Activated T-cell treated with anti-CD3 and anti-CD28 coated beads, Interleukin-2, amount 50 U/mL, for 72 hours (primary cell): ENCODE data around the gene TFPI2. TPM values are rescaled to one million over a fixed set of nuclear protein-coding genes. Genes with fewer than 3 reads are reported as not detected.

Experiments used
- ATAC-seq, 2 donors: fragments of 150-1000 bp; cut with Tn5 transposase; replicated peaks in 1 of 2; 2 replicates each; pipeline ENCODE4 v1.10.0; 2021; ENCODE audit warnings: moderate library complexity in 2 of 2, mild to moderate bottlenecking in 1 of 2
- DNase-seq, 2 donors: peaks; one replicate each; pipeline ENCODE4 v3.0.0; 2021 to 2022; ENCODE audit warnings: mixed read lengths in 1 of 2
- H3K27ac Mint-ChIP-seq: one replicate; pipeline ENCODE4 v1.8.0; 2022; ENCODE audit warnings: mild to moderate bottlenecking, moderate library complexity, mixed read lengths
- H3K27me3 Mint-ChIP-seq: one replicate; pipeline ENCODE4 v1.8.0; 2022; ENCODE audit warnings: low read depth, mixed read lengths
- H3K36me3 Mint-ChIP-seq, 2 donors: one replicate each; pipeline ENCODE4 v1.8.0; 2022; ENCODE audit warnings: mixed read lengths in 2 of 2, mild to moderate bottlenecking in 1 of 2; ENCODE audit not compliant: insufficient read depth in 2 of 2
- H3K4me1 Mint-ChIP-seq: one replicate; pipeline ENCODE4 v1.8.0; 2022; ENCODE audit warnings: low read depth, mixed read lengths
- H3K4me3 Mint-ChIP-seq, 2 donors: one replicate each; pipeline ENCODE4 v1.8.0; 2022; ENCODE audit warnings: mild to moderate bottlenecking in 2 of 2, mixed read lengths in 2 of 2, moderate library complexity in 2 of 2
- H3K9me3 Mint-ChIP-seq, 2 donors: one replicate each; pipeline ENCODE4 v1.8.0; 2022; ENCODE audit warnings: mixed read lengths in 2 of 2
- total RNA-seq, 2 donors: library from RNA; stranded (reverse); gene quantifications; one replicate each; pipeline ENCODE4 v1.2.3, GENCODE V29; 2022

Gene TFPI2, protein sequence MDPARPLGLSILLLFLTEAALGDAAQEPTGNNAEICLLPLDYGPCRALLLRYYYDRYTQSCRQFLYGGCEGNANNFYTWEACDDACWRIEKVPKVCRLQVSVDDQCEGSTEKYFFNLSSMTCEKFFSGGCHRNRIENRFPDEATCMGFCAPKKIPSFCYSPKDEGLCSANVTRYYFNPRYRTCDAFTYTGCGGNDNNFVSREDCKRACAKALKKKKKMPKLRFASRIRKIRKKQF
- total RNA-seq: under 1 TPM; 0.34 to 0.51 TPM

DNA sequence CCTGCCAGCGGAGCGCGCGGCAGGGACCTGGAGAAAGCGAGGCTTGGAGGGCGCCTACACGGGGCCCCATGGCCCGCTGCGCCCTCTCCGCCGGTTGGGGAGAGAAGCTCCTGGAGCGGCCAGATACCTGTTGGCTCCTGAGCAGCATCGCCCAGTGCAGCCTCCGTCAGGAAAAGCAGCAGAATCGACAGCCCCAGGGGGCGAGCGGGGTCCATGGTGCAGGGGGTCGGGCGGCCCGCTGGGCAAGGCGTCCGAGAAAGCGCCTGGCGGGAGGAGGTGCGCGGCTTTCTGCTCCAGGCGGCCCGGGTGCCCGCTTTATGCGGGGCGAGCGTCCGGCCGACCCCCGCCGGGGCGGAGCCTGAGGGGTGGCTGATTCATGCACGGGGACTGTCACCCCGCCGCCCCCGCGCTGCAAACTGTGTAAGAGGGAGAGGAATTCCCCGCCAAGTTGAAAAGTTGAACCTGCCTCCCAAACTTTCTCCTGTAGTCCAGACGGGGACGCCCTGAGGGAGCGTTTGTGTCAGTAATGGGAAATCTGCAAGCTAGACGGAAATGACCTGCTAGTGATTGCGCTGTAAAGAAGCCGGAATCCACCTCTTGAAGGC, at the start of gene TFPI2:
TFPI2 (minus strand) TSS at position 290 of the 605 bp plus-strand sequence; CDS start at position 215, 75 bp downstream.
- Mint-ChIP-seq H3K36me3 (no peaks in the 10 kb centered on the region), H3K4me1 (peaks cover 9% of the 10 kb centered on the region), H3K27ac (no peak within 1 kb of the TSS), H3K9me3 (no peaks in the 10 kb centered on the region), H3K27me3 (peaks cover 60% of the 10 kb centered on the region), H3K4me3 (peak within 1 kb of the TSS; percentile 87 to 93)
- DNase-seq: peak; percentile 34 to 46
- ATAC-seq: peak; percentile 72 to 74

DNA sequence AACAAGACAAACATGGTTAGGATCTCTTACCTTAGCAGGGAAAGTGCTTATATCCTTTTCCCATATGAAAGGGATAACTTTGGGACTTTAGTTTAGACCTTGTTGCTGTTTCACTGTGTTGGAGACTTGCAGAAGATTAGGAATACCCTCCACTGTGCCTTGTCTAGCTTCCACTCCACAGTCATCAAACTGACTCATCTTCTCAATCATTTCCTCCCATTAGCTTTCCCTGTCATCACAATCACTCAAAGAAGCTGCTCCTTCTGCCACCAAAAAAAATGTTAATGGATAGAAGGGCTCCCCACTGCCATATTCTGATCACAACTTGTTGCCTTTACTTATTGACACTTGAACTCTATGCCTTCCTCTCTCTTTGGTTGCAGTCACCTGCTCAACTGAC, 47.7 kb upstream of the TFPI2 start:
- H3K27me3 Mint-ChIP-seq: peaks cover 13% of the 10 kb centered on the region
- H3K4me3 Mint-ChIP-seq: no peak overlapping the region
- no peaks in the 10 kb centered on the region for H3K9me3 Mint-ChIP-seq
- DNase-seq: no peak
- no peak overlapping the region for H3K27ac Mint-ChIP-seq
- H3K4me1 Mint-ChIP-seq: no peaks in the 10 kb centered on the region
- no peak for ATAC-seq
- no peaks in the 10 kb centered on the region for H3K36me3 Mint-ChIP-seq

DNA sequence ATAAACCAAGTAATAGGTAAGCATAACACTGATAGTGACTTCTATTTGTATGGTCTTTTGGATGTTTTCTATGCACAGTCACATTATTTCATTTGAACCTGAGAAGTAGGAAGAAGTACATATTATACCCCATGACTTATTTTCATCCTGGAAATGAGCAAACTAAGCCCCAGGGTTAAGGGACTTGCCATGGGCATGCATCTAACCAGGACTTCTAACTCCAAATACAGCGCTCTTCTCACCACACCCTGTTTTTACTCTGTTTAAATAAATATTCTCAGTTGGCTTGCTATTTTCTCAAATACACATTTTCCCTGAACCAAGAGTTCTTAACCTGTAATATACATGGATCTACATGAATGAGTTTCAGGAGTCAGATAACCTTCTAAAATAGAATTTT, 47.3 kb upstream of the TFPI2 start:
- no peak for ATAC-seq
- Mint-ChIP-seq H3K27ac (no peak overlapping the region), H3K9me3 (no peaks in the 10 kb centered on the region), H3K4me3 (no peak overlapping the region), H3K36me3 (no peaks in the 10 kb centered on the region), H3K27me3 (peaks cover 13% of the 10 kb centered on the region), H3K4me1 (no peaks in the 10 kb centered on the region)
- DNase-seq: no peak

DNA sequence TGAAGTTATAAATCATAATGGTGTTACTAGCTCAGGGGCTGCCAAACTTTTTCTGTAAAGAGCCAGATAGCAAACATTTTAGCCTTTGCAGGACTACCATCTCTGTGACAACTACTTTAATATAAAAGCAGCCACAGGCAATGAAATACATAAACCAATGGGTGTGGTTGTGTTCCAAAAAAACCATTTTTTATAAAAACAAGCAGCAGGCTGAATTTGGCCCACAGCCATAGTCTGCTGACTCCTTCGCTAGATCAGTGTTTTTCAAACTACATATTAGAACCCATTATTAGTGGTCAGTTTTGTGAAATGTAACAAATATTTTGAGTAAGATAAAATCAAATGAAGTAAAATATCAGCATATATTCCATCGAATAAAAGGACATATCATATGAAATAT, 44.5 kb upstream of the TFPI2 start:
- DNase-seq (no peak), ATAC-seq (no peak)
- Mint-ChIP-seq H3K27me3 (peaks cover 14% of the 10 kb centered on the region), H3K4me1 (no peaks in the 10 kb centered on the region), H3K4me3 (no peak overlapping the region), H3K36me3 (no peaks in the 10 kb centered on the region), H3K27ac (no peak overlapping the region), H3K9me3 (no peaks in the 10 kb centered on the region)

DNA sequence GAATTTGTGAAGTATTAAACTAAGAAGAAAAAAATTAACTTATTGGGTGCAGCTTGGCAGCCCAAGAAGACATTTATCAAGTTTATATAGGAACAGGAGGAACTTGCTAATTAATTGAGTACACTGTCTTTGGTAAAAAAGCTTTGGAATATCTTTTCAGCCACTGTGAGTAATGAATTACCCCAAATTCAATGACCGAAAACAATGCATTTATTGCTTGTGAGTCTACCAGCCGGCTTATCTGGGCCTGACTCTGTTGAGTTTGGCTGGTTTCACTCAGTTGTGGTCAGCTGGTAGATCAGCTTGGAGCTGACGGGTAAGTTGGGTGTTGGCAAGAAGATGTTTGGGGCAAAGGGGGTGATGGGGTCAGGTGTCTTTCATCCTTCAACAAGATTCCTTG, 42.6 kb upstream of the TFPI2 start:
- H3K36me3 Mint-ChIP-seq: no peaks in the 10 kb centered on the region
- no peak overlapping the region for H3K4me3 Mint-ChIP-seq
- ATAC-seq (no peak), DNase-seq (no peak)
- H3K9me3 Mint-ChIP-seq: no peaks in the 10 kb centered on the region
- H3K27ac Mint-ChIP-seq: no peak overlapping the region
- H3K4me1 Mint-ChIP-seq: no peaks in the 10 kb centered on the region
- H3K27me3 Mint-ChIP-seq: peaks cover 13% of the 10 kb centered on the region

DNA sequence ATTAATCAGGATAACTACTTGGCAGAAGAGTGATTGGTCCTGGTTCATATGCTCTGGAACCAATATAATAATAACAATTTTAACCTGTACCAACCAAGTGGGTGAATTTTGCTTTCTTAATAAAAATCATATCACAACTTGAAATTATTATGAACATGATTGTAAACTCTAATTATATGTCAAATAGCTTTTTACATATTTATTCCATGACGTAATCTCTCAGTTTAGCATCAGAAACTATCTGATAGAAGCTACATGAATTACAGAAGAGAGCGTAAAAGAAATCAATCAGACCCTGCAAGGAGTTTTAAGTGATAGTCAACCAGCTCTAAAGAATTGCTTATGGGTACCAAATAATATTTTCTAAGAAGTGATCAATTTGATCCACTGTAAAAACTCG, 41.1 kb upstream of the TFPI2 start:
- no peaks in the 10 kb centered on the region for H3K9me3 Mint-ChIP-seq
- no peaks in the 10 kb centered on the region for H3K4me1 Mint-ChIP-seq
- DNase-seq (no peak), ATAC-seq (no peak)
- H3K36me3 Mint-ChIP-seq: no peaks in the 10 kb centered on the region
- H3K27me3 Mint-ChIP-seq: peaks cover 8% of the 10 kb centered on the region
- no peak overlapping the region for H3K27ac Mint-ChIP-seq
- no peak overlapping the region for H3K4me3 Mint-ChIP-seq

DNA sequence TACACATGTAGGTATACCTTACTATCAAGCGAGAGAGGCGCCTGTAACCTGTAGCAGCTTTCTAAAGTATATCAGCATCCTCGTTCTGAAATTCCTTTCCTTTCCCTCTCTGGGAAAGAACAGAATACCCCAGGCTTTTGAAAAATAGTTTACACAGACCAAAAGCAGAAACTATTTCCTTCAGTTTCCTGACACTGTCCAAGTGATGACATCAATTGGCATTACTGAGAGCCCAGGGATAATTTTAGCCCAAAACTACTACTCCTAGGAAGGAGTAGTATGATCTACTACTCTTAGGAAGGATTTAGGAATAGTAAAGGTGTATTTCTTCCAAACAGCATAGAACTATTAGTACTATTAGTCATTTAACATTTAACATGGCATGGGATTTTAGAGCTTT, 37.0 kb upstream of the TFPI2 start:
- DNase-seq (no peak), ATAC-seq (no peak)
- H3K27ac Mint-ChIP-seq: no peak overlapping the region
- no peaks in the 10 kb centered on the region for H3K4me1 Mint-ChIP-seq
- H3K27me3 Mint-ChIP-seq: peaks cover 29% of the 10 kb centered on the region
- H3K4me3 Mint-ChIP-seq: no peak overlapping the region
- H3K9me3 Mint-ChIP-seq: no peaks in the 10 kb centered on the region
- H3K36me3 Mint-ChIP-seq: no peaks in the 10 kb centered on the region

DNA sequence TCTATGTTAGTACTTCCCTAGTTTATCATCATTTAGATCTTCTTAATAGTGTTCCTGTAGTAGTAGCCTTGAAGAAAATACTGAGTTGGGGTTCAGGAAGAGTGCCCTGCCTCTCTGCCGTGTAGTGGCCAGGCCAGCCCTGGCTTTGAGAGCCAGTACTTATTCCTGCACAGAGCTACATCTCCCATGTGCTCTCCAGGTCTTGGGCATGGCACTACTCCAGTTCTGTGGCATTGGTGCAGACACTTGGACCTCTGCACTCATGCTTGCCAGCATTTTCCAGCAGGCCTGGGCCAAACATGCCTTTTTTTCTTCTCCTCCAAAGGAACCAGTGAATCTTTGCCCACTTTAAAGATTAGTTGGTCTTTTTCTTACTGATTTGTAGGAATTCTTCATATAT, 36.2 kb upstream of the TFPI2 start:
- H3K9me3 Mint-ChIP-seq: no peaks in the 10 kb centered on the region
- H3K27ac Mint-ChIP-seq: no peak overlapping the region
- DNase-seq (no peak), ATAC-seq (no peak)
- H3K36me3 Mint-ChIP-seq: no peaks in the 10 kb centered on the region
- peaks cover 36% of the 10 kb centered on the region for H3K27me3 Mint-ChIP-seq
- no peak overlapping the region for H3K4me3 Mint-ChIP-seq
- H3K4me1 Mint-ChIP-seq: no peaks in the 10 kb centered on the region

DNA sequence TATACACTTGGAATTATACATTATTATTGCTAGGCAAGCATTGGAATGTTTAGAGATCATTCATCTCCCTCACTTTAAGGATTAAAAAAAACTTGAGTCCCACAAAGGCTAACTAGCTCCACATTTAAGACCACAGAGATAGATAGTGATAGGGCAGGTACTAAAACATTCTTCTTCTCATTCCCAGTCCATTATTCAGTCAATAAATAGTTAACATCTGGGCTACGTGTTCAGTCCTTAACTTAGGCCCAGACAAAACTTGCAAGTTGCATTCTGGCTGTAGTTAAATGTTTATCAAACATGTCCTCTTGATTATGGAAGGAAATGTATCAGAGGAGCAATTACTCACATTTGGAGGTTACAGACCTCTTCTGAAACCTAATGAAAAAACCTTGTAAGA, 33.4 kb upstream of the TFPI2 start:
- Mint-ChIP-seq H3K4me1 (no peaks in the 10 kb centered on the region), H3K9me3 (no peaks in the 10 kb centered on the region), H3K27ac (no peak overlapping the region), H3K27me3 (peaks cover 45% of the 10 kb centered on the region), H3K36me3 (no peaks in the 10 kb centered on the region), H3K4me3 (no peak overlapping the region)
- no peak for ATAC-seq
- no peak for DNase-seq

DNA sequence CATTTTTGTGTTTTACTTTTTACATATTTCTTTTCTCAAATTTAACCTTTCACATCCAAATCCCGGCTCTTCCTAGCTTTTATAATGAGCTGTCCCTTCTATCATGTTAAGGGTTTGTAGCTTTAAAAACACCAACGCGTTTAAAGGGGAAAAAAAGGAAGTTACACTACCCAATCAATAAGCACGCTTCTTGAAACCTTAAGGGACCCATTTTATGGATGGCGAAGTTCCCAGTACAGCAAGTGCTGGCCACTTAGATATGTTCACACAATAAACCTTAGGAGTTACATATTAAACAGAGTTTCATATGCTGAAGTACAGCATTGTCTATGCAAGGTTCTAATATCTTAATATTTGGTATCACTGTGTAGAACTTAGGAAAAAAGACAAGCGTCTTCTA, 32.7 kb upstream of the TFPI2 start:
- Mint-ChIP-seq H3K9me3 (no peaks in the 10 kb centered on the region), H3K4me1 (no peaks in the 10 kb centered on the region), H3K4me3 (no peak overlapping the region), H3K27me3 (peaks cover 45% of the 10 kb centered on the region), H3K27ac (no peak overlapping the region), H3K36me3 (no peaks in the 10 kb centered on the region)
- ATAC-seq (no peak), DNase-seq (no peak)

DNA sequence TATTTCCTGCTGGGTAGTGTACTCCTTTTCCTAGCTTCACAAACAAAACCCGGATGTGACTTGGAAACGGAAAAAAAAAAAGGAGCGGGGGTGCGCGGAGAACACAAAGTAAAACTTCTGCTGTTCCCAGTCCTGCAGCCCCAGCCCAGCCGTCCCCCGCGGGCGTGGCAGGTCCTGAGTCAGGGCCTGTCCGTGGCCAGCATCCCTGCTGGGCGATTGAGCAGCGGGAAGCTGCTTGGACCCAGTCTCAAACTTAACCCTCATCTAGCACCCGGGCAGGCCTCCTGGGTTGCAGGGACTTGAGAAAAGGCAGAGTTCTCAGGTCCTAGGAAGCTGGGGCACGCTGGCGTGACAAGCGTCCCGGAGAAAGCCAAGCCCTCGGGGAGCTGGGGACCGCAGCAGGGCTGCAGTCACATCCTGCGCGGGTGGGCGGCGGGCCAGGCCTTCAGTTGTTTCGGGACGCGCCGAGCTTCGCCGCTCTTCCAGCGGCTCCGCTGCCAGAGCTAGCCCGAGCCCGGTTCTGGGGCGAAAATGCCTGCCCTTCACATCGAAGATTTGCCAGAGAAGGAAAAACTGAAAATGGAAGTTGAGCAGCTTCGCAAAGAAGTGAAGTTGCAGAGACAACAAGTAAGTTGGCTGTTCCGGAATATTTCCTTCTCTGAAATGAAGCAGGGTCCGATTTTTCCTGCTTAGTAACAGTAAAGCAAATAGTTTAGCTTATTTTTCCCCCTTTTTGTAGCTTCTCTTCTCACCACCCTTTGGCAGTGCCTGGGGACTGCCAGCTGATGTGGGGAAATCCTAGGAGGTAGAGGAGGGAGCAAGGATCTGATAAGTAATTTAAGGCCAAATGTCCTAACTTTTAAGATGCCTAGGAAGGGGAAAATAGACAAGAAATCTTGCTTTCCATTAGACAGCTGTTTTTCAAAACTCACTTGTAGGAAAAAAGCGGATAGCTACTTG, 31.3 kb upstream of the TFPI2 start, which contains the start of gene GNG11:
GNG11 (plus strand) TSS at position 129 of the 960 bp plus-strand sequence; CDS start at position 532, 403 bp downstream.
- peak; percentile 43 to 50 for DNase-seq
- Mint-ChIP-seq H3K9me3 (no peaks in the 10 kb centered on the region), H3K27me3 (peaks cover 50% of the 10 kb centered on the region), H3K27ac (no peak within 1 kb of the TSS), H3K4me1 (no peaks in the 10 kb centered on the region), H3K4me3 (peak within 1 kb of the TSS; percentile 64 to 77), H3K36me3 (no peaks in the 10 kb centered on the region)
- peak; percentile 84 to 92 for ATAC-seq

DNA sequence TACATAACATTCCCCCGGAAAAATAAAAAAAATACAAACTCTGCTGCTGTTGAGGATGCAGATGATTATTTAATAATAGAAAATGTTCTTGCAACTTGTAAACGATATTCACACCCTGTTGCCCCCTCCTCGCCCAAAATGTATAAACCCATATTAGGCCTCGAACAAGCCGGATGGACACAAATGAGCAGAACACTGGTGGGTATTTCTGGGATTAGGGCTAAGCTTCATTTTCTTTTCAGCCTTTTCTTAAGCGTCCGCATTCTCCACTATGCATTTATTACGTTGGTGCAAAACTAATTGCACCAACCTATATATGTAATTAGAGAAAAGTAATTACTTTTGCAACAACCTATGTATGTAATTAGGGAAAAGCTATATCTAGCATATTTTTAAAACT, 30.6 kb upstream of the TFPI2 start:
- Mint-ChIP-seq H3K4me1 (no peaks in the 10 kb centered on the region), H3K9me3 (no peaks in the 10 kb centered on the region), H3K27me3 (peaks cover 56% of the 10 kb centered on the region), H3K4me3 (peak overlapping the region; percentile 64 to 77), H3K27ac (no peak overlapping the region), H3K36me3 (no peaks in the 10 kb centered on the region)
- DNase-seq (no peak), ATAC-seq (no peak)

DNA sequence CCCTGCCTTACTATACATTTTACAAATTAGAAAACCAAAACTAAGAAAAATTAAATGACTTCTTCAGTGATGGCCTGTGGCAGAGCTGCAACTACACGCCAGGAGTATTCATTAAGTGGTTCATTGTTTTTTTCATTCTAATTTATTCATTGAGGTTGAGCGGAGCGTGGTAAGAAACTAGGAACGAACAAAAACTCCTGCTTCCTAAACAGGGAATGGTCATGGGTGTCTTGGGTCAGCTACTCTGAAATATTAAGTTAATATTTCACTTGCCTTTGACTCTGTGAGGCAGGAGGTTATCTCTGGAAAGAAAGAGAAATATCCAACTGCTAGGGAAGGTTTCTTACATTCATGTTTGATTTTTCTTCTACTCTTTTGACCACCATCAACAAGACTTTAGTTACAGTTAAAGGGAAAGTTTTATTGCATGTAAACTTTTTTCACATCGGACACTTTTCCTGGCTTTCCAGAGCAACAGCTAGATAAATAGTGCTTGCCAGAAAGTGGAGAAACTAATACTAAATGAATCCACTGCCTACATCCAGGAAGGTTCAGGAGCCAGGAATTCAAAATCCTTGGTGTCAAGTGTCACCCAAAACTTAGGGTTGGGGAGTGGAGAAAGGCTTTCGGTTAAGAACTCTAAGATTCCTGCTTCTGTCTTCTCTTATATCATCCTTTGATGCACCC, 30.1 kb upstream of the TFPI2 start:
- Mint-ChIP-seq H3K36me3 (no peaks in the 10 kb centered on the region), H3K27ac (no peak overlapping the region), H3K9me3 (no peaks in the 10 kb centered on the region), H3K27me3 (peaks cover 55% of the 10 kb centered on the region), H3K4me3 (no peak overlapping the region), H3K4me1 (no peaks in the 10 kb centered on the region)
- no peak for DNase-seq
- ATAC-seq: no peak
